ENCODE measurements around the gene TMED4.

DNA sequence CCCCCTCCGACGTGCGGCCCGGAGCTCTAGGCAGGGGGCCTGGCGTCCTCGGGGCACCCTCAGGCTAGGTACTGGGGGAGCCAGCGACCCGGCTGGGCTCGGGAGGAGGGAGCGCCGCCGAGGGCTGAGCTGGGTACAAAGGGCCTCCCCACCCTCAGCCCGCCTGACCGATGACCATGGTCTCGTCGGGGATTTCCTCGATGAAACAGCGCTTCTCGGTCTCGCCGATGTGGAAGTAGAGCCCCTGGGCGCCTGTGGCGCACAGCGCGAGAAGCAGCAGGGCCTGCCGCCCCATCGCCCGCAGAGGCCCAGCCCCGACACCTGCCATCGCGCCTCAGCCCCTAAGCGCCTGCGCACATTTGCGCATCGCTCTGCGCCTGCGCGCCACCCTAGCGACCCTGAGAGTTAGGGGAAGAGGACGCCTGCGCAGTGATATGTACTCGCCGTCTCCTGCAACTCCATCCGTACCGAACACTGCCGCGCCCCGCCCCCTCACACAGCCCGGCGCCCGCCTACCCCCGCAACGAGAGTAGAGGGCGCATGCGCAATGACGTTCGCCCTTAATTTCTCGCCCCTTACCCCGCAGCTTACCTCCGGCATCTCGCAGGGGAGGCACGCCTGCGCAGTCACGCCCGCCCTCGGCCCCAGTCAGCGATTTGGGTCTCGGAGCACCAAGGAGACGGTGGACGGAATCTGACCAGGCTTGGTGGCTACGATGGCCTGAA lies at the start of gene TMED4:
- TF ChIP-seq, protein P1, sequence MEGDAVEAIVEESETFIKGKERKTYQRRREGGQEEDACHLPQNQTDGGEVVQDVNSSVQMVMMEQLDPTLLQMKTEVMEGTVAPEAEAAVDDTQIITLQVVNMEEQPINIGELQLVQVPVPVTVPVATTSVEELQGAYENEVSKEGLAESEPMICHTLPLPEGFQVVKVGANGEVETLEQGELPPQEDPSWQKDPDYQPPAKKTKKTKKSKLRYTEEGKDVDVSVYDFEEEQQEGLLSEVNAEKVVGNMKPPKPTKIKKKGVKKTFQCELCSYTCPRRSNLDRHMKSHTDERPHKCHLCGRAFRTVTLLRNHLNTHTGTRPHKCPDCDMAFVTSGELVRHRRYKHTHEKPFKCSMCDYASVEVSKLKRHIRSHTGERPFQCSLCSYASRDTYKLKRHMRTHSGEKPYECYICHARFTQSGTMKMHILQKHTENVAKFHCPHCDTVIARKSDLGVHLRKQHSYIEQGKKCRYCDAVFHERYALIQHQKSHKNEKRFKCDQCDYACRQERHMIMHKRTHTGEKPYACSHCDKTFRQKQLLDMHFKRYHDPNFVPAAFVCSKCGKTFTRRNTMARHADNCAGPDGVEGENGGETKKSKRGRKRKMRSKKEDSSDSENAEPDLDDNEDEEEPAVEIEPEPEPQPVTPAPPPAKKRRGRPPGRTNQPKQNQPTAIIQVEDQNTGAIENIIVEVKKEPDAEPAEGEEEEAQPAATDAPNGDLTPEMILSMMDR (IDR thresholded peaks at IDR 0.05), result no peak
- peak; percentile 79 to 97 (median 94) for TF ChIP-seq POLR2AphosphoS5 (IDR thresholded peaks at IDR 0.05)
- peak in 2 of 4 donors; percentile 71 to 85 for TF ChIP-seq POLR2A (IDR thresholded peaks at IDR 0.05)
- no peak for TF ChIP-seq EP300 (IDR thresholded peaks at IDR 0.05)
